ENCODE data around the gene CCR9. TPM values are rescaled to one million over a fixed set of nuclear protein-coding genes. Genes with fewer than 3 reads are reported as not detected.

Gene CCR9
- total and polyA plus RNA-seq, 5 experiments from 2014 or later = 0.33 to 2.0 (median 1.2) TPM; not detected in 1

DNA sequence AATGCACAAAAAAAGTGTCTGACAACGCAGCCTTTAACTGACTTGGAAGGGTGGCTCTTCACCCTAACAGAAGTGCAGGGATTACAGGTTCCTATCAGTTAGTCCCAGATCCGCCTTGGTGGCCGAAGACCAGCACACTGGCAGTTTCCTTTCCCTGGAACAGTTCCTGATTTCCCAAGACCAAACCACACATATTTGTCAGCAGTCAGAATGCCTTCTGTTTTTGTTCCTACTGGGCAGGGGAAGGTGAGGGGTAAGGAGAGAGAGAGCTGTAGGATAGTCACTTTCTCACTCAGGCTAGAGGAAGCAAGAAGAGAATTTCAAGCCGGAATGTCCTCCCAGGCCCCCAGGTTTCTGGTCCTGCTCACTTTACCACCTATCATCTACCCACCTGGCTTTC, 66.1 kb downstream of the CCR9 start:
- Mint-ChIP-seq H3K4me1 (peaks cover 24 to 48% (median 44%) of the 10 kb centered on the region in 4 donors), H3K27me3 (no peaks in the 10 kb centered on the region), H3K4me3 (no peak overlapping the region), H3K9me3 (no peaks in the 10 kb centered on the region), H3K36me3 (peaks cover 0 to 88% (median 62%) of the 10 kb centered on the region in 3 donors), H3K27ac (peak overlapping the region in 7 of 10 donors; percentile 2 to 91 (median 44))
- DNase-seq = no peak
- no peak for ATAC-seq
- POLR2A ChIA-PET = interaction anchor here (0.5 kb wide), 1 partner anchor 26 kb away, joined by 3 read pairs; no protein-coding TSS in a partner anchor

Other genes starting within 250 kb of the CCR9 start
- 10 to 100 TPM; 89.8 to 94.4 TPM for gene SACM1L, start 197.1 kb upstream of the CCR9 start, total RNA-seq
- gene SACM1L, start 197.1 kb upstream of the CCR9 start, polyA plus RNA-seq = 10 to 100 TPM; 18.8 to 30.3 (median 18.8) TPM
- gene SLC6A20, start 90.0 kb upstream of the CCR9 start, total RNA-seq = under 1 TPM in 1 of 2 experiments, not detected in 1; 0.52 TPM
- not detected for gene SLC6A20, start 90.0 kb upstream of the CCR9 start, polyA plus RNA-seq
- 10 to 100 TPM in 1 of 2 experiments, 1 to 10 TPM in 1; 9.6 to 10.8 TPM for gene LZTFL1, start 44.4 kb upstream of the CCR9 start, total RNA-seq
- gene LZTFL1, start 44.4 kb upstream of the CCR9 start, polyA plus RNA-seq = 1 to 10 TPM; 7.5 to 9.7 (median 8.3) TPM
- gene CXCR6, start 56.9 kb downstream of the CCR9 start, total RNA-seq = under 1 TPM; 0.25 to 0.34 TPM
- gene CXCR6, start 56.9 kb downstream of the CCR9 start, polyA plus RNA-seq = 1 to 10 TPM in 1 of 3 donors, under 1 TPM in 2; 0.42 to 9.3 (median 0.80) TPM
- 10 to 100 TPM; 27.6 to 28.4 TPM for gene FYCO1, start 109.3 kb downstream of the CCR9 start, total RNA-seq
- gene FYCO1, start 109.3 kb downstream of the CCR9 start, polyA plus RNA-seq = 1 to 10 TPM; 1.7 to 6.0 (median 2.6) TPM
- not detected for gene XCR1, start 140.9 kb downstream of the CCR9 start, total RNA-seq
- gene XCR1, start 140.9 kb downstream of the CCR9 start, polyA plus RNA-seq = not detected

All from naive thymus-derived CD8-positive, alpha-beta T cell (primary cell).